HCT116 (cell line): ENCODE measurements around the gene TTLL10.

Experiments used
- CEBPB ChIP-seq: IDR thresholded peaks from 2 replicates; pipeline ENCODE4 v1.6.1; 2012; ENCODE audit warnings: low read depth
- EZH2 ChIP-seq: fragments of 200-600 bp; sonication (generic); IDR thresholded peaks from 2 replicates; pipeline ENCODE4 v1.6.1; 2017; ENCODE audit warnings: antibody characterized with exemption, mixed run types
- EZH2phosphoT487 ChIP-seq: fragments of 200-600 bp; IDR thresholded peaks from 2 replicates; pipeline ENCODE4 v1.6.1; 2018; ENCODE audit warnings: antibody characterized with exemption, borderline replicate concordance
- POLR2A ChIP-seq: IDR thresholded peaks from 2 replicates; pipeline ENCODE4 v1.7.0; 2011; ENCODE audit warnings: borderline replicate concordance; ENCODE audit not compliant: insufficient read depth, insufficient read length; ENCODE audit errors: extremely low read depth
- RAD21 ChIP-seq: IDR thresholded peaks from 2 replicates; pipeline ENCODE4 v1.6.1; 2012; ENCODE audit warnings: low read depth, mild to moderate bottlenecking
- SIN3A ChIP-seq: IDR thresholded peaks from 2 replicates; pipeline ENCODE4 v1.6.1; 2012; ENCODE audit warnings: low read depth
- SP1 ChIP-seq: IDR thresholded peaks from 2 replicates; pipeline ENCODE4 v1.6.1; 2012; ENCODE audit warnings: low read depth
- YY1 ChIP-seq: IDR thresholded peaks from 2 replicates; pipeline ENCODE4 v1.6.1; 2011; ENCODE audit warnings: low read length, low read depth, moderate library complexity, mild to moderate bottlenecking; ENCODE audit not compliant: insufficient replicate concordance; ENCODE audit errors: extremely low read depth
- ZFX ChIP-seq: fragments of 450-650 bp; IDR thresholded peaks from 2 replicates; pipeline ENCODE4 v1.6.1; 2017
- ZNF274 ChIP-seq: fragments of 200-500 bp; sonication (Bioruptor generic); IDR thresholded peaks from 2 replicates; pipeline ENCODE4 v1.6.1; 2014; ENCODE audit warnings: mild to moderate bottlenecking, low read depth, low read length, inconsistent platforms
- TF ChIP-seq, protein P1 (sequence below), 3 experiments: fragments of 200-600 bp in 1 of 3; sonication (generic) in 1 of 3; IDR thresholded peaks in 2 of 3; conservative IDR thresholded peaks in 1 of 3; 2 replicates each; pipeline ENCODE4 v1.5.1; 2012 to 2017; ENCODE audit warnings: low read depth in 2 of 3, low read length in 2 of 3, antibody characterized with exemption in 1 of 3, borderline replicate concordance in 1 of 3, control low read depth in 1 of 3, mild to moderate bottlenecking in 1 of 3, mixed read lengths in 1 of 3, mixed run types in 1 of 3, moderate library complexity in 1 of 3; ENCODE audit not compliant: insufficient read depth in 1 of 3
- TF ChIP-seq, protein P2 (sequence below): IDR thresholded peaks from 2 replicates; pipeline ENCODE4 v1.6.1; 2012
- TF ChIP-seq, protein P3 (sequence below): IDR thresholded peaks from 2 replicates; pipeline ENCODE4 v1.6.1; 2012; ENCODE audit warnings: low read depth
- TF ChIP-seq, protein P4 (sequence below): IDR thresholded peaks from 2 replicates; pipeline ENCODE4 v1.6.1; 2011; ENCODE audit warnings: mild to moderate bottlenecking, low read length, moderate library complexity; ENCODE audit not compliant: insufficient replicate concordance; ENCODE audit errors: extremely low read depth

DNA sequence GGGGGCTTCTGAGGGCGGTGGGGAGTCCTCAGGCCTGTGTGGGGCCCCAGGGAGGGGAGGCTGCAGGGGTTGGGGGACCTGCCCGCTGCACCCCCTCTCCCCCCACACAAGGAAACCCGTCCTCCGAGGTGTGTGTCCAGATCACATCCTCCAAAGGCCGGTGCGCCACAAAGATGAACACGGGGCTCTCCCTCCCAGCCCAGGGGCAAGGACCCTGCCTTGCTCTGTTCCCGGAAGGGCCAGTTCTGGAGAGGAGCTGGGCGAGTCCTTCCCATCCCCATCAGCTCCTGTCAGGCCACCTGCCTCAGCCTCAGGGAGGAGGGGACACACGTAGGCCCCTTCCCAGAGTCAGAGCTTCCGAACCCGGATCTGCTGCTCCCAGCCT is 2.5 kb upstream of the TTLL10 start:
- TF ChIP-seq POLR2A: no peak
- TF ChIP-seq, protein P1, sequence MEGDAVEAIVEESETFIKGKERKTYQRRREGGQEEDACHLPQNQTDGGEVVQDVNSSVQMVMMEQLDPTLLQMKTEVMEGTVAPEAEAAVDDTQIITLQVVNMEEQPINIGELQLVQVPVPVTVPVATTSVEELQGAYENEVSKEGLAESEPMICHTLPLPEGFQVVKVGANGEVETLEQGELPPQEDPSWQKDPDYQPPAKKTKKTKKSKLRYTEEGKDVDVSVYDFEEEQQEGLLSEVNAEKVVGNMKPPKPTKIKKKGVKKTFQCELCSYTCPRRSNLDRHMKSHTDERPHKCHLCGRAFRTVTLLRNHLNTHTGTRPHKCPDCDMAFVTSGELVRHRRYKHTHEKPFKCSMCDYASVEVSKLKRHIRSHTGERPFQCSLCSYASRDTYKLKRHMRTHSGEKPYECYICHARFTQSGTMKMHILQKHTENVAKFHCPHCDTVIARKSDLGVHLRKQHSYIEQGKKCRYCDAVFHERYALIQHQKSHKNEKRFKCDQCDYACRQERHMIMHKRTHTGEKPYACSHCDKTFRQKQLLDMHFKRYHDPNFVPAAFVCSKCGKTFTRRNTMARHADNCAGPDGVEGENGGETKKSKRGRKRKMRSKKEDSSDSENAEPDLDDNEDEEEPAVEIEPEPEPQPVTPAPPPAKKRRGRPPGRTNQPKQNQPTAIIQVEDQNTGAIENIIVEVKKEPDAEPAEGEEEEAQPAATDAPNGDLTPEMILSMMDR (IDR thresholded peaks at IDR 0.05 in 2 of 3, conservative IDR thresholded peaks at IDR 0.05 in 1 of 3; ENCODE audit: borderline replicate concordance in 1 of 3, insufficient read depth in 1 of 3, low read depth in 2 of 3, low read length in 2 of 3): no peak
- no peak for TF ChIP-seq CEBPB
- no peak for TF ChIP-seq SP1
- TF ChIP-seq, protein P2, sequence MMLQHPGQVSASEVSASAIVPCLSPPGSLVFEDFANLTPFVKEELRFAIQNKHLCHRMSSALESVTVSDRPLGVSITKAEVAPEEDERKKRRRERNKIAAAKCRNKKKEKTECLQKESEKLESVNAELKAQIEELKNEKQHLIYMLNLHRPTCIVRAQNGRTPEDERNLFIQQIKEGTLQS: no peak
- TF ChIP-seq, protein P3, sequence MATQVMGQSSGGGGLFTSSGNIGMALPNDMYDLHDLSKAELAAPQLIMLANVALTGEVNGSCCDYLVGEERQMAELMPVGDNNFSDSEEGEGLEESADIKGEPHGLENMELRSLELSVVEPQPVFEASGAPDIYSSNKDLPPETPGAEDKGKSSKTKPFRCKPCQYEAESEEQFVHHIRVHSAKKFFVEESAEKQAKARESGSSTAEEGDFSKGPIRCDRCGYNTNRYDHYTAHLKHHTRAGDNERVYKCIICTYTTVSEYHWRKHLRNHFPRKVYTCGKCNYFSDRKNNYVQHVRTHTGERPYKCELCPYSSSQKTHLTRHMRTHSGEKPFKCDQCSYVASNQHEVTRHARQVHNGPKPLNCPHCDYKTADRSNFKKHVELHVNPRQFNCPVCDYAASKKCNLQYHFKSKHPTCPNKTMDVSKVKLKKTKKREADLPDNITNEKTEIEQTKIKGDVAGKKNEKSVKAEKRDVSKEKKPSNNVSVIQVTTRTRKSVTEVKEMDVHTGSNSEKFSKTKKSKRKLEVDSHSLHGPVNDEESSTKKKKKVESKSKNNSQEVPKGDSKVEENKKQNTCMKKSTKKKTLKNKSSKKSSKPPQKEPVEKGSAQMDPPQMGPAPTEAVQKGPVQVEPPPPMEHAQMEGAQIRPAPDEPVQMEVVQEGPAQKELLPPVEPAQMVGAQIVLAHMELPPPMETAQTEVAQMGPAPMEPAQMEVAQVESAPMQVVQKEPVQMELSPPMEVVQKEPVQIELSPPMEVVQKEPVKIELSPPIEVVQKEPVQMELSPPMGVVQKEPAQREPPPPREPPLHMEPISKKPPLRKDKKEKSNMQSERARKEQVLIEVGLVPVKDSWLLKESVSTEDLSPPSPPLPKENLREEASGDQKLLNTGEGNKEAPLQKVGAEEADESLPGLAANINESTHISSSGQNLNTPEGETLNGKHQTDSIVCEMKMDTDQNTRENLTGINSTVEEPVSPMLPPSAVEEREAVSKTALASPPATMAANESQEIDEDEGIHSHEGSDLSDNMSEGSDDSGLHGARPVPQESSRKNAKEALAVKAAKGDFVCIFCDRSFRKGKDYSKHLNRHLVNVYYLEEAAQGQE: no peak
- no peak for TF ChIP-seq EZH2
- no peak for TF ChIP-seq ZFX
- no peak for TF ChIP-seq ZNF274
- TF ChIP-seq SIN3A: no peak
- no peak for TF ChIP-seq EZH2phosphoT487
- no peak for TF ChIP-seq YY1
- TF ChIP-seq, protein P4, sequence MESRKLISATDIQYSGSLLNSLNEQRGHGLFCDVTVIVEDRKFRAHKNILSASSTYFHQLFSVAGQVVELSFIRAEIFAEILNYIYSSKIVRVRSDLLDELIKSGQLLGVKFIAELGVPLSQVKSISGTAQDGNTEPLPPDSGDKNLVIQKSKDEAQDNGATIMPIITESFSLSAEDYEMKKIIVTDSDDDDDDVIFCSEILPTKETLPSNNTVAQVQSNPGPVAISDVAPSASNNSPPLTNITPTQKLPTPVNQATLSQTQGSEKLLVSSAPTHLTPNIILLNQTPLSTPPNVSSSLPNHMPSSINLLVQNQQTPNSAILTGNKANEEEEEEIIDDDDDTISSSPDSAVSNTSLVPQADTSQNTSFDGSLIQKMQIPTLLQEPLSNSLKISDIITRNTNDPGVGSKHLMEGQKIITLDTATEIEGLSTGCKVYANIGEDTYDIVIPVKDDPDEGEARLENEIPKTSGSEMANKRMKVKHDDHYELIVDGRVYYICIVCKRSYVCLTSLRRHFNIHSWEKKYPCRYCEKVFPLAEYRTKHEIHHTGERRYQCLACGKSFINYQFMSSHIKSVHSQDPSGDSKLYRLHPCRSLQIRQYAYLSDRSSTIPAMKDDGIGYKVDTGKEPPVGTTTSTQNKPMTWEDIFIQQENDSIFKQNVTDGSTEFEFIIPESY: no peak
- no peak for TF ChIP-seq RAD21
